Activated CD4-positive, alpha-beta T cell treated with anti-CD3 and anti-CD28 coated beads, Interleukin-2, amount 50 U/mL, for 24 hours (primary cell): Measurements from ENCODE around the gene MARVELD1.
"Not testable (repeated sequence)": the region's sequence is repeated elsewhere in the genome, so short reads cannot be mapped to it uniquely, and the experiment has no call there.

Source experiments
- DNase-seq, 2 donors: peaks; one replicate each; pipeline ENCODE4 v3.0.0-alpha.2; 2020; ENCODE audit warnings: low read depth in 1 of 2, low spot score in 1 of 2

The MARVELD1 gene

GRCh38 chr10:97713339-97713825 is at the start of gene MARVELD1:
Gene MARVELD1, plus strand, starts transcription at chr10:97713730. Its CDS starts 147 bp downstream, at chr10:97713877.
- DNase-seq = no peak

GRCh38 chr10:97664282-97664850 is 49.2 kb upstream of the MARVELD1 start:
- DNase-seq = no peak

GRCh38 chr10:97666992-97667391 is 46.5 kb upstream of the MARVELD1 start:
- DNase-seq = no peak

- DNase-seq = no peak
These were observed 46.1 kb upstream of the MARVELD1 start for GRCh38 chr10:97667463-97667862.

- DNase-seq = no peak
These were observed 44.0 kb upstream of the MARVELD1 start for GRCh38 chr10:97669571-97669970.

- DNase-seq = no peak
These were observed 39.6 kb upstream of the MARVELD1 start for GRCh38 chr10:97673736-97674525.

- DNase-seq = no peak
These were observed 38.3 kb upstream of the MARVELD1 start for GRCh38 chr10:97675222-97675621.

GRCh38 chr10:97676770-97677581 is 36.6 kb upstream of the MARVELD1 start:
- peak in 1 of 2 donors; percentile 16 for DNase-seq

- DNase-seq = no peak
These were observed 33.9 kb upstream of the MARVELD1 start for GRCh38 chr10:97679594-97679993.

- DNase-seq = no peak
These were observed 31.5 kb upstream of the MARVELD1 start for GRCh38 chr10:97682042-97682441.

GRCh38 chr10:97683556-97684367 is 29.8 kb upstream of the MARVELD1 start:
- no peak for DNase-seq

GRCh38 chr10:97684368-97684713 is 29.2 kb upstream of the MARVELD1 start:
- DNase-seq = not testable (repeated sequence)

- no peak for DNase-seq
These were observed 28.6 kb upstream of the MARVELD1 start for GRCh38 chr10:97684866-97685394.

GRCh38 chr10:97685395-97685958 is 28.1 kb upstream of the MARVELD1 start:
- DNase-seq = no peak

GRCh38 chr10:97686301-97686961 is 27.1 kb upstream of the MARVELD1 start:
- no peak for DNase-seq

GRCh38 chr10:97686962-97687784 is 26.4 kb upstream of the MARVELD1 start, which contains the start of gene AVPI1:
Gene AVPI1, minus strand, starts transcription at chr10:97687241. Its CDS starts 7,336 bp downstream, at chr10:97679905.
- DNase-seq = peak; percentile 88 to 89

- DNase-seq = no peak
These were observed 25.4 kb upstream of the MARVELD1 start for GRCh38 chr10:97687785-97688781.
